Measurements from ENCODE around the gene RFX7. TPM values are rescaled to one million over a fixed set of nuclear protein-coding genes. Genes with fewer than 3 reads are reported as not detected.

RFX7 gene
- total and polyA plus RNA-seq, 2 of the 4 experiments (the other 2 are of a cell fraction), result 4.1 to 10.6 TPM

- dilution Hi-C loops (cut with HindIII; ENCODE audit: low sequenced_read_pairs, unreplicated experiment) (no loop called here), in situ Hi-C loops (cut with MboI; ENCODE audit: low sequenced_read_pairs) (no loop called here), intact Hi-C loops (cut with micrococcal nuclease) (no loop called here)
- Histone ChIP-seq H3K27ac (ENCODE audit: insufficient read depth, low read length) (no peak overlapping the region), H3K23ac (ENCODE audit: low read depth, low read length) (no peak overlapping the region), H4K91ac (ENCODE audit: insufficient read depth, low read depth, low read length) (no peak overlapping the region), H3K56ac (ENCODE audit: extremely low read depth, insufficient read depth, low read length) (no peak overlapping the region), H4K5ac (ENCODE audit: low read depth, low read length) (no peak overlapping the region), H2AK9ac (replicated peaks; ENCODE audit: low read depth, low read length, poor library complexity) (no peak overlapping the region), H3K4me3 (ENCODE audit: insufficient read depth, low read depth, low read length) (no peak overlapping the region), H3K9me1 (ENCODE audit: insufficient read depth, low read length) (no peaks in the 10 kb centered on the region), H4K8ac (ENCODE audit: low read depth in 2 of 2, low read length in 2 of 2) (no peak overlapping the region), H3K18ac (ENCODE audit: low read depth, low read length) (no peak overlapping the region), H2AFZ (replicated peaks; ENCODE audit: low read length, poor library complexity) (no peak overlapping the region), H2AK5ac (ENCODE audit: low read depth, low read length) (no peak overlapping the region), H3K79me1 (ENCODE audit: low read depth in 1 of 2, low read length in 2 of 2) (no peaks in the 10 kb centered on the region), H2BK5ac (ENCODE audit: low read depth, low read length, poor library complexity, severe bottlenecking) (no peak overlapping the region), H3K4ac (ENCODE audit: low read depth, low read length) (no peak overlapping the region), H3K9me3 (ENCODE audit: control insufficient read depth, insufficient read depth, low read length) (no peaks in the 10 kb centered on the region), H4K20me1 (ENCODE audit: insufficient read depth, low read length) (no peaks in the 10 kb centered on the region), H3K36me3 (ENCODE audit: control insufficient read depth, insufficient read depth, low read length) (no peaks in the 10 kb centered on the region), H3K4me1 (ENCODE audit: control insufficient read depth, insufficient read depth, low read length) (no peaks in the 10 kb centered on the region), H3K4me2 (ENCODE audit: low read depth, low read length) (no peak overlapping the region), H3K27me3 (ENCODE audit: control insufficient read depth, insufficient read depth, low read length) (peaks cover 2% of the 10 kb centered on the region), H3K14ac (replicated peaks; ENCODE audit: low read depth, low read length) (no peak overlapping the region), H2BK15ac (ENCODE audit: low read depth, low read length) (no peak overlapping the region), H2BK20ac (ENCODE audit: low read depth, low read length) (no peak overlapping the region), H3K9ac (ENCODE audit: low read depth, low read length) (no peak overlapping the region), H2BK120ac (ENCODE audit: low read depth, low read length) (no peak overlapping the region)
- BruUV-seq (replicated peaks), result no TSS peak
- no peak for DNase-seq
- ChIA-PET POLR2A (ENCODE audit: unreplicated experiment) (no interaction called here), CTCF (no interaction called here)
- no peak for ATAC-seq (ENCODE audit: low read depth)
- TF ChIP-seq CTCF (conservative IDR thresholded peaks at IDR 0.05; ENCODE audit: low read depth, low read length) (no peak), NFE2L2 (IDR thresholded peaks at IDR 0.05; ENCODE audit: low read depth, low read length) (no peak), RCOR1 (IDR thresholded peaks at IDR 0.05; ENCODE audit: insufficient replicate concordance, low read length) (no peak), CEBPB (IDR thresholded peaks at IDR 0.05; ENCODE audit: low read depth, low read length) (no peak)
- TF ChIP-seq, protein P1, sequence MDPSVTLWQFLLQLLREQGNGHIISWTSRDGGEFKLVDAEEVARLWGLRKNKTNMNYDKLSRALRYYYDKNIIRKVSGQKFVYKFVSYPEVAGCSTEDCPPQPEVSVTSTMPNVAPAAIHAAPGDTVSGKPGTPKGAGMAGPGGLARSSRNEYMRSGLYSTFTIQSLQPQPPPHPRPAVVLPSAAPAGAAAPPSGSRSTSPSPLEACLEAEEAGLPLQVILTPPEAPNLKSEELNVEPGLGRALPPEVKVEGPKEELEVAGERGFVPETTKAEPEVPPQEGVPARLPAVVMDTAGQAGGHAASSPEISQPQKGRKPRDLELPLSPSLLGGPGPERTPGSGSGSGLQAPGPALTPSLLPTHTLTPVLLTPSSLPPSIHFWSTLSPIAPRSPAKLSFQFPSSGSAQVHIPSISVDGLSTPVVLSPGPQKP (IDR thresholded peaks at IDR 0.05; ENCODE audit: borderline replicate concordance, low read depth, low read length), result no peak
Measured at GRCh38 chr15:56254265-56254664, 10.6 kb upstream of the RFX7 start.
